Effector CD4-positive, alpha-beta T cell (primary cell): Measurements from ENCODE around the gene CEP89.
"Not testable (repeated sequence)": the region's sequence is repeated elsewhere in the genome, so short reads cannot be mapped to it uniquely, and the experiment has no call there.

ENCODE experiments used
- DNase-seq: peaks from one replicate; pipeline ENCODE4 v3.0.0-alpha.2; 2020

Gene CEP89

GRCh38 chr19:32832094-32832493, 139.7 kb downstream of the CEP89 start:
- not testable (repeated sequence) for DNase-seq

GRCh38 chr19:32831611-32832010, 140.1 kb downstream of the CEP89 start:
- DNase-seq: no peak

GRCh38 chr19:32830231-32831014, 141.3 kb downstream of the CEP89 start:
- DNase-seq: no peak

DNA sequence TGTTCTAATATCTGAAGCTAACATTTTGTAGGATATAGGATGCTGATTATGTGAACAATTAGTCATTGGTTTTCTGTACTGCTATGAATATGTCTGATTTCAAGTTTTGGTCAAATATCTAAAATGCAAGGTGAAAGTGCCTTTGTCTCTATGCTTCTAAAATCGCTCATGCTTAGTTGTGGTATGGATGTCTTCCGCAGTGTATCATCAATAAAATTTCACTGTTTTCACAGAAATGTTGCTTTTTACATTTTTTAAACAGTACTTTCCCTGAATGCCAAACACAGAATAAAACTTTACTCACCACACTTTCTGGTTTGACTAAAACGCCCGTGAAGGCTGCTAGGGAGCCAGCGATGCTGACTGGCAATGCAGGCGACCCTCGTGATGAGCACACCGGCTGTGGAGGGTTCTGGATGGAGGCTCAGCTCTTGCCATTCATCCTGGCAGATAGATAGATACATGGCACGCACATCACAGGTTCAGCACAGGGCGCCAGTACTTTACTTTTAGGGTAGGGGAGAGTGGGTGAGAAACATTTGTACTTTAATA, 142.3 kb downstream of the CEP89 start:
- DNase-seq: no peak

DNA sequence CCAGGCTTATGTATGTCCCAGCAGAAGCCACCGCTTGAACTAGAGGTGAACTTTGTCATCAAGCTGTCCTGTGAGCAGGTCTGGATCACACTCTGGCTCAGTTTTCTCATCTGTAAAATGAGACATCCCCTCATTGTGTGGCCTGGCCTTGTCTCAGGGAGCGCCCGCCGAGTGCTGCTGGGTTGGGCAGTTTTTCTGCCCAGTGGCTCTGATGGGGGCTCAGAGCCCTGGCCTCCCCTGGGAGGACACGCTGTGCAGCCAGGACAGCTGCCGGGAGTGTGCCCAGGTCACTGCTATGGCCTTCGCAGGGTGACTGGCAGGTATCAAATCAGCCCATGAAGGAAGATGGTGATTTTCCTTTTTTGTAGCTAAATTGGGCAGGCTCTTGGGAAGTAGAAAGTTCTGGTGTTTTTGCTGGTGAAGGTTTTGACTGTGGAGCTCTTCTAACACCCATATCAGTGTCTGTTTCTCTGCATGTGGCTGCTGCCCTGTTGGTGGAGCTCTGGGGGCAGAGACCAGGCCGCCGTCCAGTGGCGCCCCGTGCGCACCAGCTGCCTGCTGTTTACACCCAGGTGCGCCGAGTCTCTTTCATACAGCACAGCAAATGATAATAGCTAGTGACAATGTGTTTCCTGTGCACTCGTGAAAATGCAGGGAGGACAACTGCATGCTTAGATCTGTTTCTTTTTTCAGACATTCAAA, 143.0 kb downstream of the CEP89 start:
- DNase-seq: no peak

GRCh38 chr19:32828139-32828538, 143.6 kb downstream of the CEP89 start:
- DNase-seq: no peak
